OCI-LY1 (cell line): Measurements from ENCODE around the gene GXYLT1.

Experiments used
- EZH2 ChIP-seq: fragments of 200-600 bp; sonication (generic), shearing (Covaris generic); IDR thresholded peaks from 2 replicates; pipeline ENCODE4 v1.8.0; 2017; ENCODE audit warnings: borderline replicate concordance, mixed run types, mild to moderate bottlenecking, antibody characterized with exemption, low read length, moderate library complexity, mixed read lengths
- TF ChIP-seq, protein P1 (sequence below): fragments of 200-600 bp; sonication (generic), shearing (Covaris generic); IDR thresholded peaks from 2 replicates; pipeline ENCODE4 v1.5.1; 2017; ENCODE audit warnings: mild to moderate bottlenecking, antibody characterized with exemption, low read length, moderate library complexity, mixed read lengths

GRCh38 chr12:42094277-42094676 lies 50.4 kb downstream of the GXYLT1 start:
- no peak for TF ChIP-seq EZH2
- TF ChIP-seq, protein P1, sequence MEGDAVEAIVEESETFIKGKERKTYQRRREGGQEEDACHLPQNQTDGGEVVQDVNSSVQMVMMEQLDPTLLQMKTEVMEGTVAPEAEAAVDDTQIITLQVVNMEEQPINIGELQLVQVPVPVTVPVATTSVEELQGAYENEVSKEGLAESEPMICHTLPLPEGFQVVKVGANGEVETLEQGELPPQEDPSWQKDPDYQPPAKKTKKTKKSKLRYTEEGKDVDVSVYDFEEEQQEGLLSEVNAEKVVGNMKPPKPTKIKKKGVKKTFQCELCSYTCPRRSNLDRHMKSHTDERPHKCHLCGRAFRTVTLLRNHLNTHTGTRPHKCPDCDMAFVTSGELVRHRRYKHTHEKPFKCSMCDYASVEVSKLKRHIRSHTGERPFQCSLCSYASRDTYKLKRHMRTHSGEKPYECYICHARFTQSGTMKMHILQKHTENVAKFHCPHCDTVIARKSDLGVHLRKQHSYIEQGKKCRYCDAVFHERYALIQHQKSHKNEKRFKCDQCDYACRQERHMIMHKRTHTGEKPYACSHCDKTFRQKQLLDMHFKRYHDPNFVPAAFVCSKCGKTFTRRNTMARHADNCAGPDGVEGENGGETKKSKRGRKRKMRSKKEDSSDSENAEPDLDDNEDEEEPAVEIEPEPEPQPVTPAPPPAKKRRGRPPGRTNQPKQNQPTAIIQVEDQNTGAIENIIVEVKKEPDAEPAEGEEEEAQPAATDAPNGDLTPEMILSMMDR = no peak
